Neural progenitor cell (in vitro differentiated cells): ENCODE results near the gene VWA7.

Experiments
- CTCF ChIP-seq: fragments of 200-600 bp; sonication (generic); IDR thresholded peaks from 2 replicates; pipeline ENCODE4 v1.5.1; 2017; ENCODE audit warnings: antibody characterized with exemption, mild to moderate bottlenecking
- EZH2phosphoT487 ChIP-seq: fragments of 200-600 bp; sonication (generic); IDR thresholded peaks from 2 replicates; pipeline ENCODE4 v1.6.1; 2017; ENCODE audit warnings: antibody characterized with exemption

DNA sequence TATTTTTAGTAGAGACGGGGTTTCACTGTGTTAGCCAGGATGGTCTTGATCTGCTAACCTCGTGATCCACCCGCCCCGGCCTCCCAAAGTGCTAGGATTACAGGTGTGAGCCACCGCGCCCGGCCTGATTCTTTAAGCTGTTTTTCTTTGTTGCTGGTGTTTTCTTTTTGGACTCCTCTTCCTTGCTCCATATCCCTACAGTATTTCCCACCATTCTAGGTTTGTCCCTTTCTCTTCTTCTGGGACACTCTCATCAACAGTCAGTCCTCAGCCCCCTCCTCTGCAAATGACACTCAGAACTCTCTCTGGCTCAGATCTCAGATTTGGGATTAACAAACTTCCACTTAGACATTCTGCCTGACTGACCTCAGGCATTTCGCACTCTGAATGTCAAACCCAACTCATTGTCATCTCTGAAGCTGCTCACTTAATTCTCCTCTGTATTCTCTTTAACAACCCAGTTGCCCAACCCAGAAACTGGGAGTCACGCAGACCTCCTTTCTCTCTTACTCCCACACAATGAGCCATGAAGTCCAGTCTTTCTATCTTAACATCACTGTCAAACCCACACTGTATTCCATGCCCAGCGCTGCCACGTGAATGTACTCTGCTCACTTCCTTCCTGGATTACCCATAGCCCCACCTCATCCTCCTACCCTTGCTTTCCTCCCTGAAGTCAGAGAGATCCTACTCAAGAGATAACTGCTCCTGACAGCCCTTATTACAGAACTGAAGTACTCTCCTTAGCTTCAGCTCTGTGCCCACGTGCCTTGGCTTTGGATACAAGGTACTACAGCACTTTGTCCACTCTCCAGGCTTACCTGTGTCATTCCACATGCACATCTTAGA is 51.4 kb downstream of the VWA7 start:
- TF ChIP-seq CTCF (no peak), EZH2phosphoT487 (no peak)
